TTC549 (cell line): ENCODE results near the gene SLC25A42.

Experiments
- FAIRE-seq: peaks from 2 replicates; lab custom pipeline; 2012; peaks lifted over from hg19 to GRCh38; lab: Jason Lieb, UNC

The SLC25A42 gene

DNA sequence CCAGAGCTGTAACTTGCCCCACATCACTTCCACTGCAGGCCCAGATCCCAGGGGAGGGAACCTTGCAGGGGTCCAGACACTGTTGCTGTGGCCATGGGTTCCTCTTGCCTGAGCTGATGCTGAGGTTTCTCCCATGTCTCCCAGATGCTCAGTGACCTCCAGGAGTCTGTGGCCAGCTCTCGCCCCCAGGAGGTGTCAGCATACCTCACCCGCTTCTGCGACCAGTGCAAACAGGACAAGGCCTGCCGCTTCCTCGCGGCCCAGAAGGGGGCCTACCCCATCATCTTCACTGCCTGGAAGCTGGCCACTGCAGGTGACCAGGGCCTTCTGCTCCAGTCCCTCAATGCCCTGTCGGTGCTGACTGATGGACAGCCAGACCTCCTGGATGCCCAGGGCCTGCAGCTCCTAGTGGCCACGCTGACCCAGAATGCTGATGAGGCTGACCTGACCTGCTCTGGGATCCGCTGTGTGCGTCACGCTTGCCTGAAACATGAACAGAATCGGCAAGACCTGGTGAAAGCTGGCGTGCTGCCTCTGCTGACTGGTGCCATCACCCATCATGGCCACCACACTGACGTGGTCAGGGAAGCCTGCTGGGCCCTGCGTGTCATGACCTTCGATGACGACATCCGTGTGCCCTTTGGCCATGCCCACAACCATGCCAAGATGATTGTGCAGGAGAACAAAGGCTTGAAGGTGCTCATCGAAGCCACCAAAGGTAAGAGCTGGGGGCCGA lies 12.1 kb upstream of the SLC25A42 start:
- no peak for FAIRE-seq

DNA sequence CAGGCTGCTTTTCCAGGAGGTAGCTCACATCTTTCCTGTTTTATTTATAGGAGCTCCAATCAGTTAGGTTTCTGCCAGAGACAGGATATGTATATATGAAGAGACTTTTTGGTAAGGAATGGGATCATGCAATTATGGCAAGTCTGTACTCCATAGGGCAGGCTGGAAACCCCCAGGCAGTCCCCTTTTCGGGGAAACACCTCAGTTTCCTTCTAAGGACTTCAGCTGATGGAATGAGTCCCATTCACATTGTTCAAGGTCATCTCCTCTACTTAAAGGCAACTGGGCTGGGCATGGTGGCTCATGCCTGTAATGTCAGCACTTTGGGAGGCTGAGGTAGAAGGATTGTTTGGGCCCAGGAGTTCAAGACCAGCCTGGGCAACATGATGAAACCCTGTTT lies 10.9 kb upstream of the SLC25A42 start:
- no peak for FAIRE-seq

DNA sequence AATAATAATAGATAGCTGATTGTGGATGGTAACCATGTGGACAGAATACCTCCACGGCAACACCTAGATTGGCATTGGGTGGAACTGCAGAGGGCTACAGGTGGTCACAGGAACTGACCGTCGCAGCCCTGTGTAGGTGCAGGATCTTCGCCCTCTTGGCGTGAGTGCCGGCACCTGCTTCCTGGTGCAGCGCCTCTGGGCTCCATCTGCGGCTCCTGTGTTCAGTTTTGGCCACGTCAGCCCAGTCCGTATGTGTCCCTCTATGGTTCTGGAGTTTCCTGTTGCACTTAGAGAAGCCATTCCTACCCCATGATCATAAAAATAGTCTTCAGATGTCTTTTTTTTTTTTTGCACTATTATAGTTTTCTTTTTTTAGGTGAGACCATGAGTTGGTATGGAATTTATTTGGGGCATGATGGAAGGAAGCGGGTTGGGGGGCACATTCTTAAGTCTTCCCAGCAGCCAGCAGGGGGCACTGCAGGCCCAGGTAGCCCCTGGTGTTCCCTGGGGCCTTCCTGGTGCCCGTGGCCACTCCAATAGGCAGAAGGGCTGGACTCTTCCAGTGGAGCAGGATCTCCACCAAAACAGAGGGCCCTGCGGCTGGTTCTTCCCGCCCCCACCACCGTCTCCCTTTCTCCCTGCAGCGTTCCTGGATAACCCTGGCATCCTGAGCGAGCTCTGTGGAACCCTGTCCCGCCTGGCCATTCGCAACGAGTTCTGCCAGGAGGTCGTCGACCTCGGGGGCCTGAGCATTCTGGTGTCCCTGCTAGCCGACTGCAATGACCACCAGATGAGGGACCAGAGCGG lies 10.1 kb upstream of the SLC25A42 start:
- no peak for FAIRE-seq

DNA sequence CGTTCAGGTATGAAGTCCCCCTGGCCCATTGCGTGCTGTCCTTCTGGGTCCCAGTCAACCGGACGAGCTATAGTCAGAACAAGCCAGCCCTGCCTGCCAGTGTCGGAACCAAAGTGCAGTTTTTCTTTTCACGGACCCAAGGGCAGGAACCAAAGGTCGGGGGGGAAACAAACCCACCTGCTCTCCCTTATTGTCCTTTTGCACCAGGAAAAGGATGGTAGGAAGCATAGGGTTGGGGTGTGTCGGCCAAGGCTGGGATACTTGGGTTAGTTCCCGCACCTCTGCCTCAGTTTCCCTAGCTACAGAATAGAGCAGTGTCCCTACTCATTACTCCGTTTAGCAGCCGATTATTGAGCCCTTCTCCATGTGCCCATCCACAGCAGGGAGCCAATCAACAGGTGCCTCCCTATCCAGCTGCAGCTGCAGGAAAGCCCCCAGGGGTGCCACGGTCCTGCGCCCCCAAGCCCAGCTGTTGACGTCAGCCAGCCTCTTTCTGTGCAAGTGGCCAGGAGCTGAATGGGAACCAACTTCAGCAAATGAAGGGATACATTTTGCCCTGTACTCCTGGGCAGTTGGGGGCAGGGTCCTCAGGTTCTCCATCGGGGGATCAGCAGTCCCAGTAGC lies 9.4 kb upstream of the SLC25A42 start:
- FAIRE-seq, result no peak

DNA sequence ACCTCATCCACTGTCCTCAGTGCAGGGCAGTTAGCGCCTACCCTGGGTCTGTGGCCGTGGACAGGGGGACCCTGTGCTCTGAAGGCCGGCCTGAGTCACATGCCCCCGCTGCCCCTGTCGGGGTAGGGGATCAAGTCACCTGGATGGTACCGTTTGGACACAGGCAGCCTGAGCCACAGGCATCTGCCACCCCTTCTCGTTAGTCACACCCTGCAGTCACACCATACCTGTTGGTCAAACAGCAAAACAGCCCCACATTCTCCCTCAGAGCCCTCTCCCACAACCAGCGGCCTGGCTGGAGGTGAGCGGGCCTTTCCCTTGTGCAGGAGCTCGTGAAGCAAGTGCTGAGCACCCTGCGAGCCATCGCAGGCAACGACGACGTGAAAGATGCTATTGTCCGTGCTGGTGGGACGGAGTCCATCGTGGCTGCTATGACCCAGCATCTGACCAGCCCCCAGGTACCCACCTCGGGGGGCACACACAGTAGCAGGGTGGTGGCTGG lies 8.8 kb upstream of the SLC25A42 start:
- no peak for FAIRE-seq

DNA sequence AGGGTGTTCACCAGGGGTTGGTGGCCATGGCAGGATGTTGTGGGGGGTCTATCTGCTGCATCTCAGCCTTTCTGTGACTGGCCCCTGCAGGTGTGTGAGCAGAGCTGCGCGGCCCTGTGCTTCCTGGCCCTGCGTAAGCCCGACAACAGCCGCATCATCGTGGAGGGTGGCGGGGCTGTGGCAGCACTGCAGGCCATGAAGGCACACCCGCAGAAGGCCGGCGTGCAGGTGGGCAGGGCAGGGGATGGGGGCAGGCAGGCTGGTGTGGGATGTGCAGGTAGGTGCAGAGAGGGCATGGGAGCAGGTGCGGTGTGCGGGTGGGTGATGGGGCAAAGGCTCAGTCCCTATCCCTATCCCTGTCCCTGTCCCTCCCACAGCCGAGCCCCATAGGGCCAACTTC lies 8.1 kb upstream of the SLC25A42 start:
- FAIRE-seq, result no peak

DNA sequence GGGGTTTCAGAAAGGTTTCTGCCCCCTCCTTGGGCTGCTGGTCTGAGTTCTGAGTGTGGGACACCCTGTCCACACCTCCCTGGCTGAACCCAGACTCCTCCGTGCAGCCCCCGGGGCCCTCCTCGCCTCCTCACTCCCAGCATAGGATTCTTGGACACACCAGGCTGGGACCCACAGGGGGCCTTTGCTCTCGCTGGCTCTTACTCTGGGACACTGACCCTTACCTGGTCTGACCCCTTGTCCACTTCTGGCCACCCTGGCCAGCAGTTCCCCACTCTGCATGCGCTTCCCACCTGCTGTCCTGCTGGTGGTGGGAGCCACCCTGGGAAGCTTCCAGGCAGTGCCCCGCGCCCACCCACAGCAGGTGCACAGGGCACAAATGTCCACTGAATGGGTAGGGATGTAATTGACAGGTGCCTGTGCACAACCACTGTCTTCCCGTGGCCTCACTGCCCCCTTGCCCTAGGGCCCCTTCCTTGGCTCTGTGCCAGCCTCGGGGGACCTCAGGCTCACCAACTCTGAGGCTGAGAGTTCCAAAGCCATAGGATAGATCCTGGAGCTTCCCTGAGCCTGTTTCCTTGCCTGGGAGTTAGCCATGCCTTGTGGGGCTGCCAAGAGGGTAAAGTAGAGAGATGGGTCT lies 7.0 kb upstream of the SLC25A42 start:
- FAIRE-seq, result no peak

DNA sequence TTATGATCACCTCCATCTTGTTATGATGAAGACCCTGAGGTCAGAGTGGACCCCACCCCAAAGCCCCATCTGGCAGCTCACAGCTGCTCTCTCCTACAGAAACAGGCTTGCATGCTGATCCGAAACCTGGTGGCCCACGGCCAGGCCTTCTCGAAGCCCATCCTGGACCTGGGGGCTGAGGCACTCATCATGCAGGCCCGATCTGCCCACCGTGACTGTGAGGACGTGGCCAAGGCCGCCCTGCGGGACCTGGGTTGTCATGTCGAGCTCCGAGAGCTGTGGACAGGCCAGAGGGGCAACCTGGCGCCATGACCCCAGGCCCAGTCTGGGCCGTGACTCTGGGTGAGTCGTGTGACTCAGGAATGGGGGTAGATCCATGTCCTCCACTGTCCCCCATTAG lies 6.5 kb upstream of the SLC25A42 start:
- FAIRE-seq, result no peak

DNA sequence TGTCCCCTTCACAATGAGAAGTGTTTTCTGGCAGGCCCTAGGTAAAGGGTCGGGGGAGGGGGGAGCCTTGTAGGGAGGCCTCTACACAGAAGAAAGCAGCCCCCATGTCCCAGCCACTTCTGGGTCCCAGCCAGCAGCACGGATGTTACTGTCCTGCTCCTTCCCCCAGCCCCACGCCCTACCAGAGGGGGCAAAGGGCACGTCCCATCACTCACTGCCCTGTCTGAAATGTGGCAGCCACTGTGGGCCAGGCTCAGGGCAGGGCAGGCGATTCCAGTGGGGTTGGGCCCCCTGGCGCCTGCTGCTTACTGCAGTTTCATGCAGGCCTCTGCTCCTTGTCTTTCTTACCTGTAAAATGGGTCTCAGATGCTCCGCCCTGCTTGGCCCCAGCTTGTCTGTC lies 6.1 kb upstream of the SLC25A42 start:
- no peak for FAIRE-seq

DNA sequence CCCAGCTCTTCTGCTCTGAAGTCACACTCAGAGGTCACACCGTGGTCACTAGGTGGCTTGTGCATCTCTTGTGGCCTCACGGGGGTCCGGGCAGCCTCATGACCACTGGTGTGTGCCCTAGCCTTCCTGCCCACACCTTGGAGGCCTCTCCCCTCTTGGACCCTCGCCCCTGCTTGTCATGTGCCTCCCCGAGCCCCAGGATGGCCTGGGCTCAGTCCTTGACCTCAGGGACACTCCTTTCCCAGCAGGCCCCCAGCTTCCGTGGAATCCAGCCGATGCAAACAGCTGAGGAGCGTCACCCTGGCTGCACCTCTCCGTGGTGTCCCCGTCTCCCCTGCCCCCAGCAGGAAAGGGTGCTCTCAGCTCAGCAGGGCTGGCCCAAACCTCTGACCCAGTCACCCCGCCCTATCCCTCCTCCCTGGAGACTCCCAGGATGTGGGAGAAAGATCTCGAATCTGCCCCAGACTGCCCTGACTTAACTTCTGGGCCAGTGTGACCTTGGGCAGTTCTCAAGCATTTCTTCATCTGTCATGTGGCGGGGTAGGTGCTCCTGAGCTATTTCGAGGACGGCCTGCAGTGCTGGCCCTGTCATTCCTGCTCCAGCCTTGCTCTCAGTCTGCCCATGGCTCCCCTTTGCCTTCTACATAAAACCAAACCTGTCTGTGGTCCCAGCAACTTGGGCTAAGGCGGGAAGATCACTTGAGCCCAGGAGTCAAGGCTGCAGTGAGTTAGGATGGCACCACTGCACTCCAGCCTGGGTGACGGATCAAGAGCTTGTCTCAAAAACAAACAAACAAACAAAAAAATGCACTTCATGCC lies 4.6 kb upstream of the SLC25A42 start:
- FAIRE-seq, result no peak

DNA sequence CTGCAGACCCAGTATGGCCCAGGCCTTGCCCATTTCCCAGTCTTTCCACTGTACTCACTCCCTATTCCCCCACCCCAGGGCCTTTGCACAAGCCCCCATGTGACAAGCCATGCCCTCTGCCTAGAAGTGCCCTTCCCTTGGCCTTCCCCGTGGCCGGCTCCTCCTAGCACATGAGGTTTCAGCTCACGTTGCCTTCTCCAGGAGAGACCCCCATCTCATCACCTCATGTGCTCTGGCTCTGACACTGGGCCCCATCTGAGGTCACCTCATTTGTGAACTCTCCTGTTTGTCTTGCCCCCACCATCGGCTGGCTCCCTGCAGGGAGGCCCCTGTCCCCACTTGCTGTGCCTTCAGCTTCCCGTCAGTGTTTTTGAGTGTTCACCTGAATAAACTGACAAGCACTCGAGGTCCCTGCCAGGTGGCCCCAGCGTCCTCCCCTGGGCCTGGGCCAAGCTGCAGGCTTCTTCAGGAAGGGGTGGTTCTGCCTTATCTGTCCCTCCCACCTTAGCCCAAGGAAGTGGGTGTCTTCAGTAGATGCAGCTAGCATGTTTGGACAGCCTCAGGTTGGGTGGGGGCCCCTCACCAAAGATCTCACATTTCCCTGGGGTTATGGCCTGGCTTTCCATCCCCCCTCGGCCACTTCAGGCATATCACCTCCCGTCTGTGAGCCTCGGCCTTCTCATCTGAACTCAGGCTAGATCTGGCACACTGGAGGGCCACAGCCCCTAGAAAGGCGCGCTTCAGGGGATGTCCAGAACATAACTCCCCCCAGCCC lies 3.8 kb upstream of the SLC25A42 start:
- no peak for FAIRE-seq

DNA sequence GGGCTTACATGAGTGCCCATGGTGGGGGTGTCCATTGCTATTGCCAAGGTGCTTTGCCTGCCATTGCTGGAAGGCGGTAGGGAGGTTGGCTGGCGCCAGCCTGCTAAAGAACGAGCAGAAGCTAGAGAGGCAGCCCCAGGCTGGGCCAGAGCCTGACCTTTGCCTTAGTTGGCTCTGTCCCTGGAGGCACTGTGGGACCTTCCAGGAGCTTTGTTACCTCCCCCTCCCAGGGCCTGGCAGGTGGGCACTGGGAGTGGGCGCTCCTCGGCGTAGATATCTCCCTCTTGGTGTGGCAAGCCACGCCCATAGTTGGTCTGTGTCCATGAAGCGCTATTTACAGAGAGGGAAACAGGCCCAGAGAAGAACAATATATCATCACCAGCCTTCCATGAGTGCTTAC lies 2.3 kb upstream of the SLC25A42 start:
- FAIRE-seq, result no peak

DNA sequence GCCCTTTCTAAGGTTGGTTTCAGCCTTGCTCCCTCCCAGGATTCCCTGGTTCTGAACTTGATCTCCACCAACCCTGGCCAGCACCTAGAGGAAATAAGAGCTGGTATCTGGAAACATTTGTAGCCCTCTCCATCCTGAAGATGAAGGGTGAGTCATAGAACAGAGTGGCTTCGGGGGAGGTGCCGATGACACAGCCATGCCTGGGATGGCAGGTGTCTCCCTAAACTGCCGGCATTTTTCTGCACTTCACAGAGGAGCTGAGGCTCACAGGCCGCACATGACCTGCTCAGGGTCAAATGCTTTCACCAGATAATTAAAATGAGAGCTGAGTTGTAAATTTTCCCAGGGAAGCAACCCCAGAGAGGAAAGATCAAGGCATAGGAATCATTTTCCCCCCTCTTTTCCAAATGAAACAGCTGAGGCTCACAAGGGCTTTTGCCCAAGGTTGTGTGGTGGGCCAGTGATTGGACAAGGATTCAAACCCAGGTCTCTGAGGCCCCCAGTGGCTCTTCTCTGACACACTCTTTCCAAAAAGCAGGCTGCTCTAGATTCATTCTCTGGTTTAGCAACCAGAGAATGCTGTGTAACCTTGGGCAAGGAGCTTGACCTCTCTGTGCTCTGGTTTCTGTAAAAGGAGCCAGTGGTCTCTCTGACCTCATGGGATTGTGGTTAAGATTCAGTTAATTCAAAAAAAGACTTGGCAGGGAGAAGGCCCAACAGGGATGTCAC lies 1.2 kb upstream of the SLC25A42 start:
- no peak for FAIRE-seq

DNA sequence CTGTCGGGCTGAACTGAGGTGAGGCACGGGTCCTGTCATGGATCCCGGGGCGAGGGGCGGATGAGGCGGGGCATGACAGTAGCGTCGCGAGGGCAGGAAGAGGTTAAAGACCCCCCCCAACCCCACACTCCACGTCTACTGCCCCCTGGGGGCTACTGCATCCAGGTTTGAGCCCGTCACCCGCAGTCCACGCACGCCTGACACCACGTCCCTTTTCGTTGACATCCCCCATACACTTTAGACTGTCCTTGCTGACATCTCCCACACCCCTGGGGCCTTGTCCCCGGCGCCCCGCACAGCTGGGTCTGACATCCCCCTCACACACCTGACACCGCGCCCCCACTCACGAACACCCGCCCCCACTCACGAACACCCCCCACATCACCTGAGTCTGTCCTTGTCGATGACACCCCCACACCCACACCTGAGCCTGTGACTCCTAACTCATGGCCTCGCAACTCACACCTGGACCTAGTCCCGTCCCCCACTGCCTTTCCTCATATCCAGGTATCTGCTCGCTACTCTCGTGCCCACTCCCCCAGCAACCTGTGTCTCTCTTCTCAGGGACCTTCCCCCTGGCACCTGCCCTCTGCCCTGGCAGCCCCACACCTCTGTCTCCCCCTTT lies 416 bp downstream of the SLC25A42 start:
- FAIRE-seq, result no peak

DNA sequence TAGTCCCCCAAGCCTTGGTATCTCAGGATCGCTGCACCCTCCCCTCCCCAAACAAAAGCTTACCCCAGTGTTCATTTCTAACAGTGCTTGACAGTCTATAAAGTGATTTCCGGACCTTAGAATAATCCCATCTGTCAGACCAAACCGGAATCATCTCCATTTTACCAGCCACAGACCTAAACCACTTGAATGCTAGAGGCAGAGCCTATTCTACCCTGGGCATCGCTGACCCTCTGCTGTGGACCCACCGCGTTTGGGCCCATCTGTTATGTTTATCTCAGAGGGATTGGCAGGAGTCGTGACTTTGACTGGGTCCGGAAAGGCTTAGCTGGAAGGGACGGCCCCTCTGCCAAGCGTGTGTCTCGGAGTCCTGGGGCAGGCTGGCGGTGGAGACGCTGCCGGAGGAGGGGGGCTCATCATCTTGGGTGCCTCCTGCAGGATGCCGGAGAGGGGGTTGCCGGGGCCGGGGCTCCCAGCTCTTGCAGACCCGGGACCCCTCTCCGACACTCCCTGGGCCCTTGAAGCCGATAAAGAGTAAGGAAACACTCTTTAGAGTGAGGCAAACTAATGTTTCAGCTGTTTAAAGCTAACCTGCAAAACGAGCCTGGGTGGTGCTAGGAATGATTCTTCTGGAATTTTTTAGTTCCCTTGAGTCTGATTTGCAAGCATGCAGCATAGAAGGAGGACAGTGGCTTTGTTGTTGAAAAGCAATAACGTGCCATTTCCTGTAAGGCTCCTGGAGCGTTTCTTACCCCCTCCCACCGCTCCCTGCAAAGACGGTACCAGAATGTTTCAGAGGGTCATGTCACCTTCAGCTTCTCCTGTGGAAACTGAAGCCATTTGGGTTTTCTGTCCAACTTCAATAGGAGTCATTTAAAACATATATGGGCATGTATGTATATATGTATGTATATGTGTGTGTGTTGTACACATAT lies 1.3 kb downstream of the SLC25A42 start:
- no peak for FAIRE-seq

DNA sequence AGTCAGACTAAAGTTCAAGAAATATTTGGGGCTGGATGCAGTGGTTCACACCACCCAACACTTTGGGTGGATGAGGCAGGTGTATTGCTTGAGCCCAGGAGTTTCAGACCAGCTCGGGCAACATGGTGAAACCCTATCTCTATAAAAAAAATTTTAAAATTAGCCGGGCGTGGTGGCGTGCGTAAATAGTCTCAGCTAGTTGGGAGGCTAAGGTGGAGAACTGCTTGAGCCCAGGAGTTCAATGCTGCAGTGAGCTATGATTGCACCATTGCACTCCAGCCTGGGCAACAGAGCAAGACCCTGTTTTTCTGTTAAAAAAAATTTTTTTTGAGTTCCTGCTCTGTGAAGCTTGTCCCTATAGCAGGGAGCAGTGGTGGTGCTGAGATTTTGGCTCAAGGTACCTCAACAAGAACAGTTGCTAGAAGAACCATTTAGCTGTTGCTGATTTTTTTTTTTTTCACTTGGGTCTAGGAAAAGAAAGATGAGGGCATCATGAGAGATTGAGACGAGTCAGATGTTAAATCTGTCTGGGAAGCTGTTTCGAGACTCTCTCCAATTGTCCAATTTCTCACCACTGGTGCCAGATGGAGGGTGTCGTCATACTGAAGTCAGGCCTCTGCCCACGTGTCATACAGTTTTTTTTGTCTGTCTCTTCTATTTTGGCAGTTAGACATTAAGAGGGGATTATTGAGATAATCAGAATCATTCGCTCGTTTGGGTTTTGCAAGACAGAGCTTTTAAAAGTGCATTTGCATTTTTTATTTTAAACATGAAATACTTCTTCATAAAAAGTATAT lies 3.7 kb downstream of the SLC25A42 start:
- no peak for FAIRE-seq

DNA sequence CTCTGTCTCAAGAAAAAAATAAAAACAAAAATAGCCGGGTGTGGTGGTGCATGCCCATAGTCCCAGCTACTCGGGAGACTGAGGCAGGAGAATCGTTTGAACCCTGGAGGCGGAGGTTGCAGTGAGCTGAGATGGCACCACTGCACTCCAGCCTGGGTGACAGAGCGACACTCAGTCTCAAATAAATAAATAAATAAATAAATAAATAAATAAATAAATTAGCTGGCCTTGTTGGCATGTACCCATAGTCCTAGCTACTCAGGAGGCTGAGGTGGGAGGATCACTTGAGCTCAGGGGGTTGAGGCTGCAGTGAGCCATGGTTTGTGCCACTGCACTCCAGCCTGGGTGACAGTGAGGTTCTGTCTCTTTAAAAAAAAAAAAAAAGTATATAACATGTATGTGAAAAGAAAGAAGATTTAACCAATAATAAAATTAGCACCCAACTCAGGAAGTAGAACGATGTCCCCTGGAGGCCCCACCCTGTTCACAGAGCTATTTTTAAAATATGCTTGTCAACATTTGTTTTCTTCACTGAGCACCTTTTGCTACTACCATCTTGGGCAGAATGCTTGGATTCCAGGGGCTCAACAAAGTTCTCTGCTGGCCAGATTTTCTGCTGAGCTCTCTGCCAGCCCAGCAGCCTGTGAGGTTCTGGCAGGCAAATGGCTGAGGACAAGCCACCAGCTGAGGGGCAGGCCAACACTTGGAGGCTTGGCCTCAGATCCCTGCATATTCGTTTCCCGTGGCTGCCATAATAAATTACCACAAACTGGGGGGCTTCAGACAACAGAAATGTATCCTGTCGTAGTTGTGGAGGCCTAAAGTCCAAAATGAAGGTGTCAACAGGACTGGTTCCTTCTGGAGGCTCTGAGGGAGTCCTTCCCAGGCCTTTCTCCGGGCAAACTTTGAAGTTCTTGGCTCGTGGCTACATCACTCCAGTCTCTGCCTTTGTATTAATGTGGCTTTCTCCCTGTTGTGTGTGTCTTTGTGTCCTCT lies 5.2 kb downstream of the SLC25A42 start:
- FAIRE-seq, result no peak
